ENCODE data around the gene ZNF827. TPM values are rescaled to one million over a fixed set of nuclear protein-coding genes. Genes with fewer than 3 reads are reported as not detected.

The ZNF827 gene
- total RNA-seq, 1 donor = 10.7 TPM

GRCh38 chr4:145786830-145787229, 151.8 kb downstream of the ZNF827 start:
- no peak for DNase-seq (ENCODE audit: low read depth)
- no peak overlapping the region for H3K4me3 ChIP-seq (ENCODE audit: low read depth, low read length)
- TF ChIP-seq CTCF (IDR thresholded peaks at IDR 0.05; ENCODE audit: insufficient read depth, low read length) = no peak

- DNase-seq (ENCODE audit: low read depth) = no peak
- no peak for TF ChIP-seq CTCF (IDR thresholded peaks at IDR 0.05; ENCODE audit: insufficient read depth, low read length)
- H3K4me3 ChIP-seq (ENCODE audit: low read depth, low read length) = no peak overlapping the region
Observed at GRCh38 chr4:145786261-145786660, 152.4 kb downstream of the ZNF827 start.

GRCh38 chr4:145785391-145786008, 153.1 kb downstream of the ZNF827 start:
- TF ChIP-seq CTCF (IDR thresholded peaks at IDR 0.05; ENCODE audit: insufficient read depth, low read length) = no peak
- peak; percentile 33 for DNase-seq (ENCODE audit: low read depth)

GRCh38 chr4:145784036-145784435, 154.6 kb downstream of the ZNF827 start:
- TF ChIP-seq CTCF (IDR thresholded peaks at IDR 0.05; ENCODE audit: insufficient read depth, low read length) = no peak
- H3K4me3 ChIP-seq (ENCODE audit: low read depth, low read length) = no peak overlapping the region

More at GRCh38 chr4:145785391-145786008, 153.1 kb downstream of the ZNF827 start:
- no peak overlapping the region for H3K4me3 ChIP-seq (ENCODE audit: low read depth, low read length)

GRCh38 chr4:145782756-145783155, 155.9 kb downstream of the ZNF827 start:
- no peak overlapping the region for H3K4me3 ChIP-seq (ENCODE audit: low read depth, low read length)
- no peak for TF ChIP-seq CTCF (IDR thresholded peaks at IDR 0.05; ENCODE audit: insufficient read depth, low read length)
- peak; percentile 25 for DNase-seq (ENCODE audit: low read depth)

More at GRCh38 chr4:145784036-145784435, 154.6 kb downstream of the ZNF827 start:
- DNase-seq (ENCODE audit: low read depth) = no peak

- no peak for DNase-seq (ENCODE audit: low read depth)
- TF ChIP-seq CTCF (IDR thresholded peaks at IDR 0.05; ENCODE audit: insufficient read depth, low read length) = no peak
- H3K4me3 ChIP-seq (ENCODE audit: low read depth, low read length) = no peak overlapping the region
Observed at GRCh38 chr4:145781351-145781750, 157.3 kb downstream of the ZNF827 start.

- TF ChIP-seq CTCF (IDR thresholded peaks at IDR 0.05; ENCODE audit: insufficient read depth, low read length) = no peak
- no peak for DNase-seq (ENCODE audit: low read depth)
- no peak overlapping the region for H3K4me3 ChIP-seq (ENCODE audit: low read depth, low read length)
Observed at GRCh38 chr4:145779319-145779801, 159.3 kb downstream of the ZNF827 start.

Data from fibroblast of the aortic adventitia (primary cell).